Measurements from ENCODE around the gene DDN.

DNA sequence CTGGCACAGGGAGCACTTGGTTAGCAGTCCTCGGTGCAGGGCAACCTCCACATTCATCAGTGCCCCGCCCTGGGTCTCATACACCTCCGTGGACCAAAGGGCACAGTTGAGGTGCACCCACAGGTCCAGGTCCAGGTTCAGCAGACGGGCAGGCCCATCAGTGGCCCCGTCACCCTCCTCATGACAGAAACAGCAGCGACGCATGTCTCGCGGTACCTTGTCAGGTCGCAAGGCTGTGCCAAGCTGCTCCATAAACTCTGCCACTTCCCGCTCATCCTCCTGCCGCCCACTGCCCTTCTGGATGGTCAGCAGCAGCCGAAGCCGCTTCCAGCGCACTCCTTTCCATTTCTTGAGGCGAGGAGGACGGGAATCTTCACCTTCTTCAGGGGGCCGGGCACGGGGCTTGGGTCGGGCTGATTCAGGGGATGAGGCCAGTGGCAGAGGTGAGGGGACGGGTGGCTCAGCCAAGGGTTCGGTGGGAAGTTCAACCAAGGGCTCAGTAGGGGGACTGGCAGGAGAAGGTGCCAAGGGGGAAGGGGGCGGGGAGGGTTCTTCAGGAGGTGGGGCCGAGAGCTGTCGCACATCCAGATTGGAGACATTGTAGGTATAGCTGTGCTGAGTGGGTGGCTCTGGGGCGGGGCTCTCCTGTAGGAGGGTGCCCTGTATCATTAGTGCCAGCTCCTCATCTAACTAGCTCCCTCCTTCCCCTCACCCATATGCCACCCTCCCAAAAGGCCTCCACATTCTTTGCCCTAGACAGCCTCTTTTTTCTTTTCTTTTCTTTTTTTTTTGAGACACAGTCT, 27.7 kb upstream of the DDN start:
- no peak for TF ChIP-seq EZH2 (IDR thresholded peaks at IDR 0.05)
- no peak for TF ChIP-seq POLR2AphosphoS5 (IDR thresholded peaks at IDR 0.05; ENCODE audit: borderline replicate concordance, low read depth, low read length)
- TF ChIP-seq FOXP2 (optimal IDR thresholded peaks at IDR 0.05; ENCODE audit: control extremely low read depth, extremely low read length, insufficient read depth): no peak

Measured in SK-N-MC (cell line).